HepG2 (cell line): ENCODE measurements around the gene HINT2. TPM values are rescaled to one million over a fixed set of nuclear protein-coding genes. Genes with fewer than 3 reads are reported as not detected.

Source experiments
- ADNP ChIP-seq: sonication (generic); formaldehyde crosslinking; IDR thresholded peaks from 2 replicates; pipeline ENCODE4 v1.4.0; 2020; ENCODE audit warnings: missing genetic modification reagents
- BHLHE40 ChIP-seq: IDR thresholded peaks from 2 replicates; pipeline ENCODE4 v1.6.1; 2011; ENCODE audit warnings: low read length, improper control_type of control experiment
- CEBPG ChIP-seq: IDR thresholded peaks from 2 replicates; pipeline ENCODE4 v1.6.1; 2016
- ETV6 ChIP-seq: sonication (generic); formaldehyde crosslinking; conservative IDR thresholded peaks from 2 replicates; pipeline ENCODE4 v1.4.0; 2020; ENCODE audit warnings: missing genetic modification reagents
- FOXK2 ChIP-seq: fragments of 450-650 bp; IDR thresholded peaks from 2 replicates; pipeline ENCODE4 v1.6.1; 2016
- GTF3A ChIP-seq: sonication (generic); formaldehyde crosslinking; conservative IDR thresholded peaks from 2 replicates; pipeline ENCODE4 v1.4.0; 2020; ENCODE audit warnings: mild to moderate bottlenecking, missing genetic modification reagents
- HHEX ChIP-seq: IDR thresholded peaks from 2 replicates; pipeline ENCODE4 v1.6.1; 2016; ENCODE audit warnings: control low read depth
- JUNB ChIP-seq: sonication (generic); formaldehyde crosslinking; IDR thresholded peaks from 2 replicates; pipeline ENCODE4 v1.8.0; 2022; ENCODE audit warnings: missing genetic modification reagents, mild to moderate bottlenecking, borderline replicate concordance
- MEIS1 ChIP-seq: sonication (generic); formaldehyde crosslinking; IDR thresholded peaks from 2 replicates; pipeline ENCODE4 v1.9.0; 2021; ENCODE audit warnings: mild to moderate bottlenecking, missing genetic modification reagents, moderate library complexity, borderline replicate concordance
- NR2F1 ChIP-seq, 2 experiments: fragments of 450-650 bp in 1 of 2; formaldehyde crosslinking in 1 of 2; IDR thresholded peaks; 2 replicates each; pipeline versions ENCODE4 v1.5.0 to v1.6.1; 2016 to 2020; ENCODE audit warnings: mild to moderate bottlenecking in 1 of 2, missing compliant biosample characterization in 1 of 2, missing genetic modification reagents in 1 of 2, moderate library complexity in 1 of 2
- RARG ChIP-seq: sonication (generic); formaldehyde crosslinking; IDR thresholded peaks from 2 replicates; pipeline ENCODE4 v1.4.0; 2020; ENCODE audit warnings: low read depth, mild to moderate bottlenecking, missing genetic modification reagents
- RFX5 ChIP-seq: IDR thresholded peaks from 2 replicates; pipeline ENCODE4 v1.6.1; 2011; ENCODE audit warnings: low read depth, low read length, improper control_type of control experiment
- TBL1XR1 ChIP-seq: fragments of 150-350 bp; IDR thresholded peaks from 2 replicates; pipeline ENCODE4 v1.6.1; 2014; ENCODE audit warnings: borderline replicate concordance, low read length; ENCODE audit not compliant: partially characterized antibody
- ZBTB46 ChIP-seq: sonication (generic); formaldehyde crosslinking; IDR thresholded peaks from 2 replicates; pipeline ENCODE4 v1.4.0; 2020; ENCODE audit warnings: mild to moderate bottlenecking, missing genetic modification reagents, borderline replicate concordance
- ZKSCAN8 ChIP-seq: IDR thresholded peaks from 2 replicates; pipeline ENCODE4 v1.6.1; 2016; ENCODE audit warnings: borderline replicate concordance, missing genetic modification reagents, missing compliant biosample characterization
- ZMAT3 ChIP-seq: sonication (generic); formaldehyde crosslinking; conservative IDR thresholded peaks from 2 replicates; pipeline ENCODE4 v1.7.0; 2021; ENCODE audit warnings: missing genetic modification reagents
- ZNF296 ChIP-seq: sonication (generic); formaldehyde crosslinking; conservative IDR thresholded peaks from 2 replicates; pipeline ENCODE4 v1.5.0; 2020; ENCODE audit warnings: mild to moderate bottlenecking, missing genetic modification reagents
- ZNF7 ChIP-seq: IDR thresholded peaks from 2 replicates; pipeline ENCODE4 v1.6.1; 2016; ENCODE audit warnings: missing biosample characterization, missing genetic modification reagents
- ZNF761 ChIP-seq: sonication (generic); formaldehyde crosslinking; conservative IDR thresholded peaks from 2 replicates; pipeline ENCODE4 v1.4.0; 2020; ENCODE audit warnings: mild to moderate bottlenecking, missing genetic modification reagents
- ZNF878 ChIP-seq: sonication (generic); formaldehyde crosslinking; IDR thresholded peaks from 2 replicates; pipeline ENCODE4 v1.8.1; 2023; ENCODE audit warnings: mild to moderate bottlenecking, missing genetic modification reagents, moderate library complexity
- polyA plus RNA-seq, 8 experiments: library from polyadenylated mRNA; depleted of rRNA in 3 of 8; stranded (reverse) in 7 of 8; unstranded in 1 of 8; fragments of >200 nt; fragmentation: Illumina TruSeq in 4 of 8; extraction: Trizol in 4 of 8; gene quantifications; 2 replicates each; pipeline versions ENCODE4 v1.2.1 to v1.2.3, GENCODE V29; 2011 to 2016; ENCODE audit warnings: low read depth in 4 of 8, missing spikeins in 1 of 8, mixed read lengths in 1 of 8; ENCODE audit not compliant: insufficient read depth in 1 of 8
- total RNA-seq, 5 experiments: library from RNA; depleted of rRNA; stranded (reverse); fragments of >200 nt; fragmentation: Illumina TruSeq; extraction: Trizol; gene quantifications; 2 replicates each; pipeline ENCODE4 v1.2.3, GENCODE V29; 2016; ENCODE audit warnings: low read depth in 1 of 5
- TF ChIP-seq, protein P1 (sequence below): sonication (generic); formaldehyde crosslinking; IDR thresholded peaks from 2 replicates; pipeline ENCODE4 v1.4.0; 2020; ENCODE audit warnings: missing genetic modification reagents
- TF ChIP-seq, protein P2 (sequence below), 2 experiments: sonication (generic) in 1 of 2; formaldehyde crosslinking in 1 of 2; IDR thresholded peaks; 2 replicates each; pipeline versions ENCODE4 v1.5.1 to v1.6.1; 2011 to 2020; ENCODE audit warnings: borderline replicate concordance in 1 of 2, low read depth in 1 of 2, low read length in 1 of 2, mild to moderate bottlenecking in 1 of 2, missing genetic modification reagents in 1 of 2, moderate library complexity in 1 of 2

HINT2 gene
- total and polyA plus RNA-seq, 2 of the 13 experiments (the other 11 are each of a cell fraction or from before 2014, with no cell fraction given) = 37.9 to 56.2 TPM

DNA sequence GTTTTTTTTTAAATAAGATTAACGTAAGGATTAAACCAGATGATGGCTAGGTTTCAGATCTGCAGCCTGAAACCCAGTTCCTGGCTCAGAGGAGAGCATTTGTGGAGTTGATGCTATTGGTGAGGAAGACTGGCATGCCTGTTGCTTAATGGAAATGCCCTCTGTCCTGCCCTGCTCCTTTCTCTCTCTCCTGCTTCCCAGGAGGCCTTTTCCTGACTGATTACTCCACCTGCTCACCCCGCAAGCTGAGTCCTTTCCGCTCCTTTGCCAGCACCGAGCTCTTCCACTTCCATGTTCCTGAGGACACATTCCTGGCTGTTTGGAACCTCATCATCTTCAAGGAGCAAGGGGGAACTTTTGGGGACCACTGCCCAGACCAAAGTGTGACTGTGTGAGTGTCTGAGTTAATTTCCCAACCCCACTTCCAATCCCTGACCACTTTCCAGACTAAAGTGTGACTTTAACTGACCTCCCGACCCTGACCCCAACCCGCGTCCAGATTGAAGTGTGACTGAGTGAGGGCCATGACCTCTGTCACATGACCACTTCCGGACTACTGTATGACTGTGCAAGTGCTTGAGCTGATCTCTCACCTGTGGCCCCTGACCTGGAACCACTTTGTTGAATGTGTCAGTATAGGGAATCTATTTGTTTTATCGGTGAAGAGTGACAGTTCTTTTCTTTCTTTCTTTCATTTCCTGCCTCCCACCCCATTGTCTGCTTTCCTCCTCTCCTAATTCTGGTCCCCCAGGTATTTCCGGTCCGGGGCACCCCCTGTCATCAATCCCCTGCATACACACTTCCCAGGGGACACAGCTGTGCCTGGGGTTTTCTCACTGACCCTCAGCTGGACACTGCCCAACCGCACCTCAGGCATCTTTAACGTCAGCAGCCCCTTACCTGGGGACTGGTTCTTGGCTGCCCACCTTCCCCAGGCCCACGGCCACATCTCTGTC lies 19.7 kb upstream of the HINT2 start (continued):
- TF ChIP-seq ZNF296 (CRISPR knock-in tag) (no peak), TBL1XR1 (peak; percentile 21), BHLHE40 (peak; percentile 76; the same call in 1 of the 2 replicates), ADNP (CRISPR knock-in tag) (no peak), ZKSCAN8 (CRISPR knock-in tag) (no peak), MEIS1 (CRISPR knock-in tag) (no peak), RFX5 (no peak), NR2F1 (CRISPR knock-in tag; IDR thresholded peaks at IDR 0.05) (peak; percentile 94 to 95), RARG (CRISPR knock-in tag) (no peak), GTF3A (no peak), ETV6 (CRISPR knock-in tag) (no peak), ZMAT3 (CRISPR knock-in tag) (no peak), ZNF878 (CRISPR knock-in tag) (0 out of 2 replicates have a peak, but pooled peaks have one; percentile 28), JUNB (CRISPR knock-in tag) (no peak), ZNF761 (CRISPR knock-in tag) (no peak), CEBPG (CRISPR knock-in tag) (0 out of 2 replicates have a peak, but pooled peaks have one; percentile 6), FOXK2 (no peak), HHEX (CRISPR knock-in tag) (peak; percentile 61; the same call in 1 of the 2 replicates), ZNF7 (CRISPR knock-in tag) (no peak), ZBTB46 (CRISPR knock-in tag) (no peak)
- TF ChIP-seq, protein P1, sequence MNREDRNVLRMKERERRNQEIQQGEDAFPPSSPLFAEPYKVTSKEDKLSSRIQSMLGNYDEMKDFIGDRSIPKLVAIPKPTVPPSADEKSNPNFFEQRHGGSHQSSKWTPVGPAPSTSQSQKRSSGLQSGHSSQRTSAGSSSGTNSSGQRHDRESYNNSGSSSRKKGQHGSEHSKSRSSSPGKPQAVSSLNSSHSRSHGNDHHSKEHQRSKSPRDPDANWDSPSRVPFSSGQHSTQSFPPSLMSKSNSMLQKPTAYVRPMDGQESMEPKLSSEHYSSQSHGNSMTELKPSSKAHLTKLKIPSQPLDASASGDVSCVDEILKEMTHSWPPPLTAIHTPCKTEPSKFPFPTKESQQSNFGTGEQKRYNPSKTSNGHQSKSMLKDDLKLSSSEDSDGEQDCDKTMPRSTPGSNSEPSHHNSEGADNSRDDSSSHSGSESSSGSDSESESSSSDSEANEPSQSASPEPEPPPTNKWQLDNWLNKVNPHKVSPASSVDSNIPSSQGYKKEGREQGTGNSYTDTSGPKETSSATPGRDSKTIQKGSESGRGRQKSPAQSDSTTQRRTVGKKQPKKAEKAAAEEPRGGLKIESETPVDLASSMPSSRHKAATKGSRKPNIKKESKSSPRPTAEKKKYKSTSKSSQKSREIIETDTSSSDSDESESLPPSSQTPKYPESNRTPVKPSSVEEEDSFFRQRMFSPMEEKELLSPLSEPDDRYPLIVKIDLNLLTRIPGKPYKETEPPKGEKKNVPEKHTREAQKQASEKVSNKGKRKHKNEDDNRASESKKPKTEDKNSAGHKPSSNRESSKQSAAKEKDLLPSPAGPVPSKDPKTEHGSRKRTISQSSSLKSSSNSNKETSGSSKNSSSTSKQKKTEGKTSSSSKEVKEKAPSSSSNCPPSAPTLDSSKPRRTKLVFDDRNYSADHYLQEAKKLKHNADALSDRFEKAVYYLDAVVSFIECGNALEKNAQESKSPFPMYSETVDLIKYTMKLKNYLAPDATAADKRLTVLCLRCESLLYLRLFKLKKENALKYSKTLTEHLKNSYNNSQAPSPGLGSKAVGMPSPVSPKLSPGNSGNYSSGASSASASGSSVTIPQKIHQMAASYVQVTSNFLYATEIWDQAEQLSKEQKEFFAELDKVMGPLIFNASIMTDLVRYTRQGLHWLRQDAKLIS = no peak
- TF ChIP-seq, protein P2, sequence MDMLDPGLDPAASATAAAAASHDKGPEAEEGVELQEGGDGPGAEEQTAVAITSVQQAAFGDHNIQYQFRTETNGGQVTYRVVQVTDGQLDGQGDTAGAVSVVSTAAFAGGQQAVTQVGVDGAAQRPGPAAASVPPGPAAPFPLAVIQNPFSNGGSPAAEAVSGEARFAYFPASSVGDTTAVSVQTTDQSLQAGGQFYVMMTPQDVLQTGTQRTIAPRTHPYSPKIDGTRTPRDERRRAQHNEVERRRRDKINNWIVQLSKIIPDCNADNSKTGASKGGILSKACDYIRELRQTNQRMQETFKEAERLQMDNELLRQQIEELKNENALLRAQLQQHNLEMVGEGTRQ (IDR thresholded peaks at IDR 0.05; ENCODE audit: low read depth, low read length) = no peak; the same call in 1 of the 2 replicates
- TF ChIP-seq, protein P2 (CRISPR knock-in tag; IDR thresholded peaks at IDR 0.05; ENCODE audit: borderline replicate concordance) = peak; percentile 79; the same call in 1 of the 2 replicates
